HepG2 (cell line): Measurements from ENCODE around the gene THSD4. TPM values are rescaled to one million over a fixed set of nuclear protein-coding genes. Genes with fewer than 3 reads are reported as not detected.

Experiments used
- ATAC-seq: fragments of 200-7000 bp; cut with Tn5 transposase; 3 replicates; pipeline ENCODE4 v1.9.1; 2020; ENCODE audit warnings: mild to moderate bottlenecking, moderate library complexity
- BruUV-seq: library from RNA; stranded (reverse); fragments of 400-500 nt; replicated peaks from 2 replicates; lab custom pipeline; 2021; lab: Mats Ljungman, UMichigan
- CTCF ChIA-PET: fragments of 300-600 bp; formaldehyde crosslinking; extraction: SDS; loops from one replicate; lab custom pipeline; 2021; ENCODE audit warnings: low total read pairs, inconsistent platforms, low intra/inter-chr PET ratio; lab: Yijun Ruan, JAX
- POLR2A ChIA-PET: fragments of 350-600 bp; sonication (Branson Sonifier 250); formaldehyde crosslinking; loops from one replicate; lab custom pipeline; 2020; ENCODE audit warnings: antibody characterized with exemption, inconsistent platforms; lab: Yijun Ruan, JAX
- DNase-seq: peaks from one replicate; pipeline ENCODE4 v3.0.0-alpha.2; 2015; ENCODE audit warnings: low spot score
- FAIRE-seq: peaks from 3 replicates; lab custom pipeline; 2011; peaks lifted over from hg19 to GRCh38; lab: Jason Lieb, UNC
- H2AFZ ChIP-seq: one replicate; pipeline ENCODE4 v1.6.1; 2011; ENCODE audit warnings: low read length, inconsistent platforms
- H3K27ac ChIP-seq: fragments of 300-600 bp; 3 replicates; pipeline ENCODE4 v1.8.0; 2011; ENCODE audit warnings: mixed run types, mild to moderate bottlenecking, mixed read lengths, low read length, inconsistent platforms; ENCODE audit not compliant: insufficient read depth; ENCODE audit errors: extremely low read length
- H3K27me3 ChIP-seq, 2 experiments: fragments of 200-600 bp in 1 of 2; 2 replicates in 1 of 2; 3 replicates in 1 of 2; pipeline versions ENCODE4 v1.6.0 to v1.8.0; 2011; ENCODE audit warnings: low read length in 2 of 2, mild to moderate bottlenecking in 2 of 2, moderate library complexity in 2 of 2, inconsistent platforms in 1 of 2; ENCODE audit not compliant: insufficient read depth in 2 of 2, control insufficient read depth in 1 of 2
- H3K36me3 ChIP-seq, 2 experiments: fragments of 200-600 bp in 1 of 2; replicated peaks in 1 of 2; 2 replicates in 1 of 2; 3 replicates in 1 of 2; pipeline versions ENCODE4 v1.5.1 to v1.8.0; 2011; ENCODE audit warnings: low read length in 2 of 2, inconsistent platforms in 1 of 2; ENCODE audit not compliant: insufficient read depth in 2 of 2, control insufficient read depth in 1 of 2
- H3K4me1 ChIP-seq: 2 replicates; pipeline ENCODE4 v1.5.1; 2012; ENCODE audit warnings: low read length, inconsistent platforms; ENCODE audit not compliant: insufficient read depth
- H3K4me2 ChIP-seq: 2 replicates; pipeline ENCODE4 v1.6.0; 2011; ENCODE audit warnings: low read depth, low read length, inconsistent platforms
- H3K4me3 ChIP-seq, 3 experiments: fragments of 200-600 bp in 1 of 3; sonication (generic), shearing (Covaris generic) in 1 of 3; replicated peaks in 1 of 3; 2 replicates each; pipeline ENCODE4 v1.5.1; 2011 to 2016; ENCODE audit warnings: low read length in 3 of 3, inconsistent platforms in 2 of 3, low read depth in 2 of 3, mild to moderate bottlenecking in 2 of 3, control low read depth in 1 of 3, mixed read lengths in 1 of 3; ENCODE audit not compliant: insufficient read depth in 1 of 3
- H3K79me2 ChIP-seq: one replicate; pipeline ENCODE4 v1.6.1; 2011; ENCODE audit warnings: low read length, inconsistent platforms; ENCODE audit not compliant: insufficient read depth
- H3K9ac ChIP-seq: 2 replicates; pipeline ENCODE4 v1.6.0; 2011; ENCODE audit warnings: mild to moderate bottlenecking, low read depth, low read length, inconsistent platforms; ENCODE audit not compliant: insufficient read depth
- H3K9me3 ChIP-seq: 2 replicates; pipeline ENCODE4 v1.5.1; 2012; ENCODE audit warnings: mild to moderate bottlenecking, low read length
- H4K20me1 ChIP-seq: 2 replicates; pipeline ENCODE4 v1.6.0; 2011; ENCODE audit warnings: inconsistent platforms, mild to moderate bottlenecking, low read length, moderate library complexity; ENCODE audit not compliant: insufficient read depth
- CENPT ChIP-seq: sonication (generic); formaldehyde crosslinking; IDR thresholded peaks from 2 replicates; pipeline ENCODE4 v1.8.0; 2022; ENCODE audit warnings: low read depth, mild to moderate bottlenecking, moderate library complexity, missing genetic modification reagents
- FOSL1 ChIP-seq: sonication (generic); formaldehyde crosslinking; IDR thresholded peaks from 2 replicates; pipeline ENCODE4 v1.9.0; 2021; ENCODE audit warnings: missing genetic modification reagents, borderline replicate concordance
- FOXO1 ChIP-seq: sonication (generic); formaldehyde crosslinking; IDR thresholded peaks from 2 replicates; pipeline ENCODE4 v1.4.0; 2020; ENCODE audit warnings: missing genetic modification reagents
- MATR3 ChIP-seq: sonication (generic); formaldehyde crosslinking; IDR thresholded peaks from 2 replicates; pipeline ENCODE4 v1.4.0; 2020; ENCODE audit warnings: missing genetic modification reagents
- SALL1 ChIP-seq: sonication (generic); formaldehyde crosslinking; IDR thresholded peaks from 2 replicates; pipeline ENCODE4 v1.8.0; 2022; ENCODE audit warnings: mild to moderate bottlenecking, missing genetic modification reagents
- TBL1XR1 ChIP-seq: fragments of 150-350 bp; IDR thresholded peaks from 2 replicates; pipeline ENCODE4 v1.6.1; 2014; ENCODE audit warnings: borderline replicate concordance, low read length; ENCODE audit not compliant: partially characterized antibody
- ZNF333 ChIP-seq: sonication (generic); formaldehyde crosslinking; IDR thresholded peaks from 2 replicates; pipeline ENCODE4 v1.4.0; 2020; ENCODE audit warnings: mild to moderate bottlenecking, missing genetic modification reagents, borderline replicate concordance
- ZNF337 ChIP-seq: sonication (generic); formaldehyde crosslinking; IDR thresholded peaks from 2 replicates; pipeline ENCODE4 v1.5.1; 2020; ENCODE audit warnings: missing genetic modification reagents, low read depth, mild to moderate bottlenecking, borderline replicate concordance
- ZNF747 ChIP-seq: sonication (generic); formaldehyde crosslinking; IDR thresholded peaks from 2 replicates; pipeline ENCODE4 v1.8.1; 2023; ENCODE audit warnings: missing genetic modification reagents, mild to moderate bottlenecking, borderline replicate concordance
- WGBS: methylation state at CpG from one replicate; pipeline ENCODE4 v1.1.6; 2017; ENCODE audit warnings: low lambda C conversion rate; 5-methylcytosine and 5-hydroxymethylcytosine counted together
- in situ Hi-C: cut with HindIII; loops from 2 replicates; pipeline ENCODE4 v1.10.0; 2017; ENCODE audit warnings: low pct_unique_long_range_greater_than_20kb; ENCODE audit not compliant: extremely low pct_ligation_motif_present
- intact Hi-C: fragments of 100-400 bp; cut with micrococcal nuclease; formaldehyde crosslinking; loops from one replicate; pipeline ENCODE4 v1.10.0; 2022; ENCODE audit not compliant: unreplicated experiment
- polyA plus RNA-seq, 8 experiments: library from polyadenylated mRNA; depleted of rRNA in 3 of 8; stranded (reverse) in 7 of 8; unstranded in 1 of 8; fragments of >200 nt; fragmentation: Illumina TruSeq in 4 of 8; extraction: Trizol in 4 of 8; gene quantifications; 2 replicates each; pipeline versions ENCODE4 v1.2.1 to v1.2.3, GENCODE V29; 2011 to 2016; ENCODE audit warnings: low read depth in 4 of 8, missing spikeins in 1 of 8, mixed read lengths in 1 of 8; ENCODE audit not compliant: insufficient read depth in 1 of 8
- total RNA-seq, 5 experiments: library from RNA; depleted of rRNA; stranded (reverse); fragments of >200 nt; fragmentation: Illumina TruSeq; extraction: Trizol; gene quantifications; 2 replicates each; pipeline ENCODE4 v1.2.3, GENCODE V29; 2016; ENCODE audit warnings: low read depth in 1 of 5
- TF ChIP-seq, protein P1 (sequence below): sonication (generic); formaldehyde crosslinking; IDR thresholded peaks from 2 replicates; pipeline ENCODE4 v1.8.0; 2022; ENCODE audit warnings: mild to moderate bottlenecking, missing genetic modification reagents, moderate library complexity
- TF ChIP-seq, protein P2 (sequence below), 2 experiments: fragments of 450-650 bp in 1 of 2; sonication (generic) in 1 of 2; formaldehyde crosslinking; IDR thresholded peaks; 2 replicates each; pipeline versions ENCODE4 v1.5.0 to v1.8.0; 2020 to 2022; ENCODE audit warnings: mild to moderate bottlenecking in 1 of 2, missing genetic modification reagents in 1 of 2
- TF ChIP-seq, protein P3 (sequence below): IDR thresholded peaks from 2 replicates; pipeline ENCODE4 v1.6.1; 2012; ENCODE audit warnings: low read length, improper control_type of control experiment
- TF ChIP-seq, protein P4 (sequence below): IDR thresholded peaks from 2 replicates; pipeline ENCODE4 v1.6.1; 2012; ENCODE audit warnings: low read depth, low read length, improper control_type of control experiment

THSD4 gene
- total and polyA plus RNA-seq, 2 of the 13 experiments (the other 11 are each of a cell fraction or from before 2014, with no cell fraction given) = 0.07 to 0.21 TPM

DNA sequence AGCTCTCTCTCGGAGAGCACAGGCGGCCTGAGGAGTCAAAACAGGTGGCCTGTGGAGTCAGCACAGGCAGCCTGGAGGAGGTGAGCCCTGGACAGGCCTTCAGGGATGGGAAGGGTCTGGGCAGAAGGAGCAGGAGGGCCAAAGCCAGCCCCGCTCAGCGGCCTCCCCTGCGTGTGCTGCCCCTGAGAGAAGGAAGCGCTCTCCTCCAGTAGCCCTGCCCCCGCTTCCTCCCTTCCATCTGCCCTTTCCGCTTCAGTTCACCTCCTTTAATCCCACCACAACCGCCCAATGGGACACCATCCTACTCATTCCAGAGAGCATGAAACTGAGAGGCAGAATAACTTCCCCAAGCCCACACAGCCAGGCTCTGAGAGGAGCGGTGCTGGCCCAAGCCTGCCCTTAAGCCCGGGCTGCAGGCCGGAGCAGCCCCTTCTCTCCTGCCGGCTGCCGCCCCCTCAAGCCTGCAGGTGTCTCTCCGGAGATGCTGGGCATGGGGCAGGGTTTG, 691.9 kb downstream of the THSD4 start:
- H3K4me1 ChIP-seq = no peaks in the 10 kb centered on the region
- H2AFZ ChIP-seq = no peak overlapping the region
- intact Hi-C loops (no loop called here), in situ Hi-C loops (loop anchor here (10.0 kb wide), 1 partner anchor 692 kb away; the partner anchor contains the start of gene THSD4)
- H3K36me3 ChIP-seq = no peaks in the 10 kb centered on the region
- H3K9ac ChIP-seq = no peak overlapping the region
- peaks cover 15 to 37% of the 10 kb centered on the region in 2 experiments; a peak in 4 of 5 replicates for H3K27me3 ChIP-seq
- BruUV-seq = no TSS peak
- H3K4me3 ChIP-seq = no peak overlapping the region
- POLR2A ChIA-PET = no interaction called here
- CTCF ChIA-PET = no interaction called here
- DNase-seq (no peak), FAIRE-seq (no peak), ATAC-seq (no peak)
- H3K4me2 ChIP-seq = no peak overlapping the region
- H4K20me1 ChIP-seq = no peaks in the 10 kb centered on the region
- H3K79me2 ChIP-seq = no peaks in the 10 kb centered on the region
- H3K27ac ChIP-seq = no peak overlapping the region
- WGBS = 46% methylated on average over 11 of the region's 15 CpGs
- no peaks in the 10 kb centered on the region for H3K9me3 ChIP-seq
- TF ChIP-seq FOSL1 (CRISPR knock-in tag) (no peak), MATR3 (CRISPR knock-in tag) (no peak), CENPT (CRISPR knock-in tag) (no peak), ZNF747 (CRISPR knock-in tag) (no peak), TBL1XR1 (no peak), ZNF333 (CRISPR knock-in tag) (no peak), SALL1 (CRISPR knock-in tag) (no peak), FOXO1 (no peak), ZNF337 (CRISPR knock-in tag) (no peak)
- TF ChIP-seq, protein P1, sequence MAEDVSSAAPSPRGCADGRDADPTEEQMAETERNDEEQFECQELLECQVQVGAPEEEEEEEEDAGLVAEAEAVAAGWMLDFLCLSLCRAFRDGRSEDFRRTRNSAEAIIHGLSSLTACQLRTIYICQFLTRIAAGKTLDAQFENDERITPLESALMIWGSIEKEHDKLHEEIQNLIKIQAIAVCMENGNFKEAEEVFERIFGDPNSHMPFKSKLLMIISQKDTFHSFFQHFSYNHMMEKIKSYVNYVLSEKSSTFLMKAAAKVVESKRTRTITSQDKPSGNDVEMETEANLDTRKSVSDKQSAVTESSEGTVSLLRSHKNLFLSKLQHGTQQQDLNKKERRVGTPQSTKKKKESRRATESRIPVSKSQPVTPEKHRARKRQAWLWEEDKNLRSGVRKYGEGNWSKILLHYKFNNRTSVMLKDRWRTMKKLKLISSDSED (CRISPR knock-in tag) = no peak
- TF ChIP-seq, protein P2, sequence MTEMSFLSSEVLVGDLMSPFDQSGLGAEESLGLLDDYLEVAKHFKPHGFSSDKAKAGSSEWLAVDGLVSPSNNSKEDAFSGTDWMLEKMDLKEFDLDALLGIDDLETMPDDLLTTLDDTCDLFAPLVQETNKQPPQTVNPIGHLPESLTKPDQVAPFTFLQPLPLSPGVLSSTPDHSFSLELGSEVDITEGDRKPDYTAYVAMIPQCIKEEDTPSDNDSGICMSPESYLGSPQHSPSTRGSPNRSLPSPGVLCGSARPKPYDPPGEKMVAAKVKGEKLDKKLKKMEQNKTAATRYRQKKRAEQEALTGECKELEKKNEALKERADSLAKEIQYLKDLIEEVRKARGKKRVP (CRISPR knock-in tag; IDR thresholded peaks at IDR 0.05) = no peak
- TF ChIP-seq, protein P3, sequence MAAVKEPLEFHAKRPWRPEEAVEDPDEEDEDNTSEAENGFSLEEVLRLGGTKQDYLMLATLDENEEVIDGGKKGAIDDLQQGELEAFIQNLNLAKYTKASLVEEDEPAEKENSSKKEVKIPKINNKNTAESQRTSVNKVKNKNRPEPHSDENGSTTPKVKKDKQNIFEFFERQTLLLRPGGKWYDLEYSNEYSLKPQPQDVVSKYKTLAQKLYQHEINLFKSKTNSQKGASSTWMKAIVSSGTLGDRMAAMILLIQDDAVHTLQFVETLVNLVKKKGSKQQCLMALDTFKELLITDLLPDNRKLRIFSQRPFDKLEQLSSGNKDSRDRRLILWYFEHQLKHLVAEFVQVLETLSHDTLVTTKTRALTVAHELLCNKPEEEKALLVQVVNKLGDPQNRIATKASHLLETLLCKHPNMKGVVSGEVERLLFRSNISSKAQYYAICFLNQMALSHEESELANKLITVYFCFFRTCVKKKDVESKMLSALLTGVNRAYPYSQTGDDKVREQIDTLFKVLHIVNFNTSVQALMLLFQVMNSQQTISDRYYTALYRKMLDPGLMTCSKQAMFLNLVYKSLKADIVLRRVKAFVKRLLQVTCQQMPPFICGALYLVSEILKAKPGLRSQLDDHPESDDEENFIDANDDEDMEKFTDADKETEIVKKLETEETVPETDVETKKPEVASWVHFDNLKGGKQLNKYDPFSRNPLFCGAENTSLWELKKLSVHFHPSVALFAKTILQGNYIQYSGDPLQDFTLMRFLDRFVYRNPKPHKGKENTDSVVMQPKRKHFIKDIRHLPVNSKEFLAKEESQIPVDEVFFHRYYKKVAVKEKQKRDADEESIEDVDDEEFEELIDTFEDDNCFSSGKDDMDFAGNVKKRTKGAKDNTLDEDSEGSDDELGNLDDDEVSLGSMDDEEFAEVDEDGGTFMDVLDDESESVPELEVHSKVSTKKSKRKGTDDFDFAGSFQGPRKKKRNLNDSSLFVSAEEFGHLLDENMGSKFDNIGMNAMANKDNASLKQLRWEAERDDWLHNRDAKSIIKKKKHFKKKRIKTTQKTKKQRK = no peak
- TF ChIP-seq, protein P4, sequence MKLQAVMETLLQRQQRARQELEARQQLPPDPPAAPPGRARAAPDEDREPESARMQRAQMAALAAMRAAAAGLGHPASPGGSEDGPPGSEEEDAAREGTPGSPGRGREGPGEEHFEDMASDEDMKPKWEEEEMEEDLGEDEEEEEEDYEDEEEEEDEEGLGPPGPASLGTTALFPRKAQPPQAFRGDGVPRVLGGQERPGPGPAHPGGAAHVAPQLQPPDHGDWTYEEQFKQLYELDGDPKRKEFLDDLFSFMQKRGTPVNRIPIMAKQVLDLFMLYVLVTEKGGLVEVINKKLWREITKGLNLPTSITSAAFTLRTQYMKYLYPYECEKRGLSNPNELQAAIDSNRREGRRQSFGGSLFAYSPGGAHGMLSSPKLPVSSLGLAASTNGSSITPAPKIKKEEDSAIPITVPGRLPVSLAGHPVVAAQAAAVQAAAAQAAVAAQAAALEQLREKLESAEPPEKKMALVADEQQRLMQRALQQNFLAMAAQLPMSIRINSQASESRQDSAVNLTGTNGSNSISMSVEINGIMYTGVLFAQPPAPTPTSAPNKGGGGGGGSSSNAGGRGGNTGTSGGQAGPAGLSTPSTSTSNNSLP = no peak
